ENCODE data around the gene S100PBP. TPM values are rescaled to one million over a fixed set of nuclear protein-coding genes. Genes with fewer than 3 reads are reported as not detected.

Gene S100PBP
- total RNA-seq, 1 experiment from 2014 or later = 69.3 TPM

- TF ChIP-seq EZH2 (IDR thresholded peaks at IDR 0.05; ENCODE audit: borderline replicate concordance, low read depth, low read length, poor library complexity, severe bottlenecking) = no peak
- no peak for TF ChIP-seq CTCF (conservative IDR thresholded peaks at IDR 0.05; ENCODE audit: low read depth, low read length)
- no TSS peak for BruUV-seq (replicated peaks)
- Histone ChIP-seq H3K4me3 (ENCODE audit: low read depth, low read length, poor library complexity, severe bottlenecking) (peak within 1 kb of the TSS; percentile 49), H3K36me3 (ENCODE audit: insufficient read depth, low read length, poor library complexity, severe bottlenecking) (no peaks in the 10 kb centered on the region), H3K27ac (ENCODE audit: low read depth, low read length, poor library complexity, severe bottlenecking) (no peak within 1 kb of the TSS), H3K4me1 (ENCODE audit: insufficient read depth, low read length, poor library complexity, severe bottlenecking) (peaks cover 7% of the 10 kb centered on the region), H3K9me3 (ENCODE audit: low read depth, low read length, poor library complexity, severe bottlenecking) (no peaks in the 10 kb centered on the region), H3K27me3 (replicated peaks; ENCODE audit: insufficient read depth, low read depth, low read length, poor library complexity) (peaks cover 5% of the 10 kb centered on the region)
- POLR2A ChIA-PET (ENCODE audit: low non-redundant PET) = no interaction called here
- CTCF ChIA-PET = no interaction called here
- intact Hi-C loops (cut with micrococcal nuclease; ENCODE audit: unreplicated experiment) = loop anchor here (2.0 kb wide), 1 partner anchor 32 kb away; no protein-coding TSS in a partner anchor
- DNase-seq (ENCODE audit: low spot score) = no peak
Measured at GRCh38 chr1:32900956-32901822, 83.7 kb downstream of the S100PBP start, which contains the start of gene TMEM54. TSS of gene TMEM54 (minus strand) at chr1:32901389. CDS start at chr1:32901238, 151 bp downstream.

DNA sequence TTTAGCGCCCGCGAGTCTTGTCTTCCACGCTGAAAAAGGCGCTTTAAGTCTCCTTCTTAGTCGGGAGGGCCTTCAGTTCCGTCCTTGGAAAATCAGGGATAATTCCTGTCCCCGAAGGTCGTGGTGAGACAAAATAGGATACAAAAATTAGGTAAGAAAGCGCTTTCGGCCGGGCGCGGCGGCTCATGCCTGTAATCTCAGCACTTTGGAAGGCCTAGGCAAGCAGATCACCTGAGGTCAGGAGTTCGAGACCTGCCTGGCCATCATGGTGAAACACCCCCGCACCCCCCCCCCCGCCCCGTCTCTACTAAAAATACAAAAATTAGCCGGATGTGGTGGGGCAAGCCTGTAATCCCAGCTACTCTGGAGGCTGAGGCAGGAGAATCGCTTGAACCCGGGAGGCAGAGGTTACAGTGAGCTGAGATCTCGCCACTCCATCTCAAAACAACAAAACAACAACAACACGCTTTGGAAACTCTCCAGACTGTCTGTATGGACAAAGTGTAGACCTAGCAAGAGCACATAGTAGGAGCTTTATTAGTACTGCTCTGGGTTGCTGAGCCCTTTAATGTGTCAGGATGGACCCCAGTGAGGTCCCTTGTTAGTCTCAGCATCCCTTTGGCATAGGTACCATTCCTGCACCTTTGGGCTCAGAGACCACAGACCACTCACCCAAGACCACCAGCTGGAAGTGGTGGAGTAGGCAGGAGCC is 84.5 kb downstream of the S100PBP start:
- no peak for TF ChIP-seq CTCF (conservative IDR thresholded peaks at IDR 0.05; ENCODE audit: low read depth, low read length)
- TF ChIP-seq EZH2 (IDR thresholded peaks at IDR 0.05; ENCODE audit: borderline replicate concordance, low read depth, low read length, poor library complexity, severe bottlenecking) = no peak
- POLR2A ChIA-PET (ENCODE audit: low non-redundant PET) = no interaction called here
- CTCF ChIA-PET = no interaction called here
- Histone ChIP-seq H3K36me3 (ENCODE audit: insufficient read depth, low read length, poor library complexity, severe bottlenecking) (no peaks in the 10 kb centered on the region), H3K4me3 (ENCODE audit: low read depth, low read length, poor library complexity, severe bottlenecking) (peak overlapping the region; percentile 49), H3K4me1 (ENCODE audit: insufficient read depth, low read length, poor library complexity, severe bottlenecking) (peaks cover 7% of the 10 kb centered on the region), H3K27me3 (replicated peaks; ENCODE audit: insufficient read depth, low read depth, low read length, poor library complexity) (peaks cover 5% of the 10 kb centered on the region), H3K9me3 (ENCODE audit: low read depth, low read length, poor library complexity, severe bottlenecking) (no peaks in the 10 kb centered on the region), H3K27ac (ENCODE audit: low read depth, low read length, poor library complexity, severe bottlenecking) (no peak overlapping the region)
- BruUV-seq (replicated peaks) = no TSS peak
- DNase-seq (ENCODE audit: low spot score) = no peak
- intact Hi-C loops (cut with micrococcal nuclease; ENCODE audit: unreplicated experiment) = loop anchor here (2.0 kb wide), 1 partner anchor 31 kb away; no protein-coding TSS in a partner anchor

DNA sequence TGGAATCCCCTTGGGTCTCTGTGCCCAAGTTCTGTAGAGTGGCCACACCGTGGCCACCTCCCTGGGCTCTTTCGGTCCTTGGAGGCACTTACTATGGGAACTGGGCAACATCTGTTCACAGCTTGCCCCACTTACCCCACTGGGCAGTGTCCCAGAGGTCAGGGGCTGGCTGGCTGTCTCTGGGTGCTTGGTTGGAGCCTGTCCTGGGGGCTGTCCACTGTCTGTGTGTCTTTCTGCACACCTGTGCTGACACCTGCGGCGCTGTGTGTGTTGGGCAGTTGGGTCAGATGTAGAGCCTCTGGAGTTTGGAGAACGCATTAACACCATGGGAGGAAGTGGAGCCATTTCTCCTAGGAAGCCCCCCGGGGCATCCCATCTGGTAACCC is 85.1 kb downstream of the S100PBP start:
- TF ChIP-seq CTCF (conservative IDR thresholded peaks at IDR 0.05; ENCODE audit: low read depth, low read length) = no peak
- TF ChIP-seq EZH2 (IDR thresholded peaks at IDR 0.05; ENCODE audit: borderline replicate concordance, low read depth, low read length, poor library complexity, severe bottlenecking) = no peak
- Histone ChIP-seq H3K4me3 (ENCODE audit: low read depth, low read length, poor library complexity, severe bottlenecking) (no peak overlapping the region), H3K27ac (ENCODE audit: low read depth, low read length, poor library complexity, severe bottlenecking) (no peak overlapping the region), H3K27me3 (replicated peaks; ENCODE audit: insufficient read depth, low read depth, low read length, poor library complexity) (peaks cover 5% of the 10 kb centered on the region), H3K9me3 (ENCODE audit: low read depth, low read length, poor library complexity, severe bottlenecking) (no peaks in the 10 kb centered on the region), H3K4me1 (ENCODE audit: insufficient read depth, low read length, poor library complexity, severe bottlenecking) (peaks cover 7% of the 10 kb centered on the region), H3K36me3 (ENCODE audit: insufficient read depth, low read length, poor library complexity, severe bottlenecking) (no peaks in the 10 kb centered on the region)
- DNase-seq (ENCODE audit: low spot score) = no peak
- POLR2A ChIA-PET (ENCODE audit: low non-redundant PET) = no interaction called here
- BruUV-seq (replicated peaks) = no TSS peak
- CTCF ChIA-PET = no interaction called here
- intact Hi-C loops (cut with micrococcal nuclease; ENCODE audit: unreplicated experiment) = no loop called here
